ENCODE measurements around the gene SLC26A1. TPM values are rescaled to one million over a fixed set of nuclear protein-coding genes. Genes with fewer than 3 reads are reported as not detected.
"Not testable (repeated sequence)": the region's sequence is repeated elsewhere in the genome, so short reads cannot be mapped to it uniquely, and the experiment has no call there.

Gene SLC26A1
- total RNA-seq, 1 donor from 2014 or later: 2.6 TPM

GRCh38 chr4:1002131-1002630, 9.0 kb upstream of the SLC26A1 start:
- peaks cover 2% of the 10 kb centered on the region for H3K36me3 Mint-ChIP-seq (ENCODE audit: insufficient read depth)
- no peak overlapping the region for H3K4me3 Mint-ChIP-seq (ENCODE audit: low read depth)
- H3K4me1 Mint-ChIP-seq (ENCODE audit: low read depth): peaks cover 1% of the 10 kb centered on the region
- no peaks in the 10 kb centered on the region for H3K9me3 Mint-ChIP-seq (ENCODE audit: low read depth)
- H3K27me3 Mint-ChIP-seq: peaks cover 55% of the 10 kb centered on the region
- no peak for TF ChIP-seq CTCF (IDR thresholded peaks at IDR 0.05; ENCODE audit: unreplicated experiment)
- no peak overlapping the region for H3K27ac Mint-ChIP-seq
- no peak for DNase-seq (ENCODE audit: low spot score, unreplicated experiment)

GRCh38 chr4:1001561-1002130, 8.4 kb upstream of the SLC26A1 start:
- Mint-ChIP-seq H3K27ac (no peak overlapping the region), H3K4me1 (ENCODE audit: low read depth) (peaks cover 1% of the 10 kb centered on the region), H3K36me3 (ENCODE audit: insufficient read depth) (peaks cover 2% of the 10 kb centered on the region), H3K9me3 (ENCODE audit: low read depth) (no peaks in the 10 kb centered on the region), H3K27me3 (peaks cover 54% of the 10 kb centered on the region), H3K4me3 (ENCODE audit: low read depth) (no peak overlapping the region)
- no peak for TF ChIP-seq CTCF (IDR thresholded peaks at IDR 0.05; ENCODE audit: unreplicated experiment)
- no peak for DNase-seq (ENCODE audit: low spot score, unreplicated experiment)

- Mint-ChIP-seq H3K4me3 (ENCODE audit: low read depth) (no peak overlapping the region), H3K27me3 (peaks cover 48% of the 10 kb centered on the region), H3K27ac (no peak overlapping the region), H3K4me1 (ENCODE audit: low read depth) (peaks cover 1% of the 10 kb centered on the region), H3K36me3 (ENCODE audit: insufficient read depth) (peaks cover 2% of the 10 kb centered on the region), H3K9me3 (ENCODE audit: low read depth) (no peaks in the 10 kb centered on the region)
- no peak for DNase-seq (ENCODE audit: low spot score, unreplicated experiment)
- no peak for TF ChIP-seq CTCF (IDR thresholded peaks at IDR 0.05; ENCODE audit: unreplicated experiment)
Observed at GRCh38 chr4:1000686-1001260, 7.6 kb upstream of the SLC26A1 start.

- Mint-ChIP-seq H3K9me3 (ENCODE audit: low read depth) (no peaks in the 10 kb centered on the region), H3K4me1 (ENCODE audit: low read depth) (peaks cover 1% of the 10 kb centered on the region), H3K27ac (no peak overlapping the region), H3K36me3 (ENCODE audit: insufficient read depth) (peaks cover 2% of the 10 kb centered on the region), H3K4me3 (ENCODE audit: low read depth) (no peak overlapping the region), H3K27me3 (peaks cover 45% of the 10 kb centered on the region)
- TF ChIP-seq CTCF (IDR thresholded peaks at IDR 0.05; ENCODE audit: unreplicated experiment): no peak
- DNase-seq (ENCODE audit: low spot score, unreplicated experiment): no peak
Observed at GRCh38 chr4:999882-1000425, 6.8 kb upstream of the SLC26A1 start.

- H3K4me3 Mint-ChIP-seq (ENCODE audit: low read depth); H3K4me1 Mint-ChIP-seq (ENCODE audit: low read depth); H3K9me3 Mint-ChIP-seq (ENCODE audit: low read depth); H3K27ac Mint-ChIP-seq; H3K36me3 Mint-ChIP-seq (ENCODE audit: insufficient read depth); DNase-seq (ENCODE audit: low spot score, unreplicated experiment): not testable (repeated sequence)
- H3K27me3 Mint-ChIP-seq: peaks cover 40% of the 10 kb centered on the region
Observed at GRCh38 chr4:999240-999863, 6.1 kb upstream of the SLC26A1 start.

Measured in progenitor cell of endocrine pancreas (in vitro differentiated cells).